Measurements from ENCODE around the gene YBX2. TPM values are rescaled to one million over a fixed set of nuclear protein-coding genes. Genes with fewer than 3 reads are reported as not detected.
"Not testable (repeated sequence)": the region's sequence is repeated elsewhere in the genome, so short reads cannot be mapped to it uniquely, and the experiment has no call there.

Gene YBX2
- total and polyA plus RNA-seq, 2 experiments from 2014 or later = 20.9 to 56.2 TPM

GRCh38 chr17:7334938-7335538 lies 40.6 kb upstream of the YBX2 start:
- no peak for TF ChIP-seq CTCF (IDR thresholded peaks at IDR 0.05; ENCODE audit: low read depth, low read length)
- Histone ChIP-seq H3K4me1 (ENCODE audit: low read depth) (peaks cover 7% of the 10 kb centered on the region), H3K4me3 (no peak overlapping the region), H3K9me3 (ENCODE audit: low read depth) (no peaks in the 10 kb centered on the region), H3K36me3 (no peaks in the 10 kb centered on the region), H3K27me3 (no peaks in the 10 kb centered on the region), H3K27ac (no peak overlapping the region)
- DNase-seq (ENCODE audit: low read depth in 1 of 2, low spot score in 1 of 2) = no peak

GRCh38 chr17:7332600-7333069 lies 38.2 kb upstream of the YBX2 start:
- peak overlapping the region; percentile 69 for H3K27ac ChIP-seq
- DNase-seq (ENCODE audit: low read depth in 1 of 2, low spot score in 1 of 2) = not testable (repeated sequence)

GRCh38 chr17:7332111-7332510 lies 37.7 kb upstream of the YBX2 start:
- Histone ChIP-seq H3K27me3 (no peaks in the 10 kb centered on the region), H3K4me3 (no peak overlapping the region), H3K9me3 (ENCODE audit: low read depth) (no peaks in the 10 kb centered on the region), H3K36me3 (no peaks in the 10 kb centered on the region), H3K27ac (peak overlapping the region; percentile 52), H3K4me1 (ENCODE audit: low read depth) (peaks cover 12% of the 10 kb centered on the region)
- no peak for TF ChIP-seq CTCF (IDR thresholded peaks at IDR 0.05; ENCODE audit: low read depth, low read length)
- no peak for DNase-seq (ENCODE audit: low read depth in 1 of 2, low spot score in 1 of 2)

More at GRCh38 chr17:7332600-7333069, 38.2 kb upstream of the YBX2 start:
- H3K36me3 ChIP-seq; H3K9me3 ChIP-seq (ENCODE audit: low read depth); H3K27me3 ChIP-seq; H3K4me3 ChIP-seq: not testable (repeated sequence)
- H3K4me1 ChIP-seq (ENCODE audit: low read depth) = peaks cover 12% of the 10 kb centered on the region

GRCh38 chr17:7330638-7331015 lies 36.2 kb upstream of the YBX2 start:
- H3K4me3 ChIP-seq = peak overlapping the region; percentile 81
- DNase-seq (ENCODE audit: low read depth in 1 of 2, low spot score in 1 of 2) = no peak
- peak overlapping the region; percentile 89 for H3K27ac ChIP-seq
- H3K36me3 ChIP-seq = no peaks in the 10 kb centered on the region
- peaks cover 12% of the 10 kb centered on the region for H3K4me1 ChIP-seq (ENCODE audit: low read depth)
- no peaks in the 10 kb centered on the region for H3K9me3 ChIP-seq (ENCODE audit: low read depth)
- no peak for TF ChIP-seq CTCF (IDR thresholded peaks at IDR 0.05; ENCODE audit: low read depth, low read length)
- H3K27me3 ChIP-seq = no peaks in the 10 kb centered on the region

GRCh38 chr17:7329997-7330637 lies 35.7 kb upstream of the YBX2 start:
- peak; percentile 79 to 86 for DNase-seq (ENCODE audit: low read depth in 1 of 2, low spot score in 1 of 2)
- Histone ChIP-seq H3K4me3 (peak overlapping the region; percentile 81), H3K27ac (peak overlapping the region; percentile 89), H3K9me3 (ENCODE audit: low read depth) (no peaks in the 10 kb centered on the region), H3K27me3 (no peaks in the 10 kb centered on the region), H3K36me3 (no peaks in the 10 kb centered on the region), H3K4me1 (ENCODE audit: low read depth) (peaks cover 12% of the 10 kb centered on the region)
- no peak for TF ChIP-seq CTCF (IDR thresholded peaks at IDR 0.05; ENCODE audit: low read depth, low read length)

GRCh38 chr17:7329374-7329996 lies 35.0 kb upstream of the YBX2 start:
- Histone ChIP-seq H3K36me3 (peaks cover 1% of the 10 kb centered on the region), H3K9me3 (ENCODE audit: low read depth) (no peaks in the 10 kb centered on the region), H3K27ac (peak overlapping the region; percentile 89), H3K4me1 (ENCODE audit: low read depth) (peaks cover 12% of the 10 kb centered on the region), H3K27me3 (no peaks in the 10 kb centered on the region), H3K4me3 (peak overlapping the region; percentile 81)
- no peak for TF ChIP-seq CTCF (IDR thresholded peaks at IDR 0.05; ENCODE audit: low read depth, low read length)
- DNase-seq (ENCODE audit: low read depth in 1 of 2, low spot score in 1 of 2) = peak; percentile 97 to 99

All from cardiac muscle cell (in vitro differentiated cells and primary cell).